T1000 (cell line): ENCODE results near the gene WDR45B.
"Not testable (repeated sequence)": the region's sequence is repeated elsewhere in the genome, so short reads cannot be mapped to it uniquely, and the experiment has no call there.

Experiments
- DNase-seq: peaks from one replicate; lab custom pipeline; 2025; ENCODE audit warnings: mixed read lengths; lab: John Stamatoyannopoulos, UW

The WDR45B gene

GRCh38 chr17:82582709-82583108, 65.5 kb downstream of the WDR45B start:
- no peak for DNase-seq

- peak; percentile 90 for DNase-seq
These were observed 66.0 kb downstream of the WDR45B start for GRCh38 chr17:82582213-82582612.

GRCh38 chr17:82579969-82580368, 68.3 kb downstream of the WDR45B start:
- not testable (repeated sequence) for DNase-seq

GRCh38 chr17:82577300-82577699, 70.9 kb downstream of the WDR45B start:
- DNase-seq = no peak

- DNase-seq = not testable (repeated sequence)
These were observed 72.5 kb downstream of the WDR45B start for GRCh38 chr17:82575581-82576221.

- DNase-seq = no peak
These were observed 74.2 kb downstream of the WDR45B start for GRCh38 chr17:82574041-82574440.

- DNase-seq = no peak
These were observed 76.4 kb downstream of the WDR45B start for GRCh38 chr17:82571855-82572254.

GRCh38 chr17:82570277-82570676, 78.0 kb downstream of the WDR45B start:
- no peak for DNase-seq

- no peak for DNase-seq
These were observed 78.6 kb downstream of the WDR45B start for GRCh38 chr17:82569621-82570020.

GRCh38 chr17:82568997-82569393, 79.2 kb downstream of the WDR45B start:
- no peak for DNase-seq

GRCh38 chr17:82567286-82567685, 81.0 kb downstream of the WDR45B start:
- no peak for DNase-seq

GRCh38 chr17:82566129-82566960, 81.9 kb downstream of the WDR45B start:
- no peak for DNase-seq

GRCh38 chr17:82565551-82565950, 82.7 kb downstream of the WDR45B start:
- DNase-seq = no peak
